Neural progenitor cell (in vitro differentiated cells): ENCODE measurements around the gene SLC25A6.

Experiments used
- EZH2 ChIP-seq: fragments of 200-600 bp; sonication (generic); IDR thresholded peaks from 2 replicates; pipeline ENCODE4 v1.6.1; 2017; ENCODE audit warnings: antibody characterized with exemption, mild to moderate bottlenecking, moderate library complexity
- EZH2phosphoT487 ChIP-seq: fragments of 200-600 bp; sonication (generic); IDR thresholded peaks from 2 replicates; pipeline ENCODE4 v1.6.1; 2017; ENCODE audit warnings: antibody characterized with exemption
- TF ChIP-seq, protein P1 (sequence below): fragments of 200-600 bp; sonication (generic); IDR thresholded peaks from 2 replicates; pipeline ENCODE4 v1.5.1; 2017; ENCODE audit warnings: antibody characterized with exemption, mild to moderate bottlenecking

DNA sequence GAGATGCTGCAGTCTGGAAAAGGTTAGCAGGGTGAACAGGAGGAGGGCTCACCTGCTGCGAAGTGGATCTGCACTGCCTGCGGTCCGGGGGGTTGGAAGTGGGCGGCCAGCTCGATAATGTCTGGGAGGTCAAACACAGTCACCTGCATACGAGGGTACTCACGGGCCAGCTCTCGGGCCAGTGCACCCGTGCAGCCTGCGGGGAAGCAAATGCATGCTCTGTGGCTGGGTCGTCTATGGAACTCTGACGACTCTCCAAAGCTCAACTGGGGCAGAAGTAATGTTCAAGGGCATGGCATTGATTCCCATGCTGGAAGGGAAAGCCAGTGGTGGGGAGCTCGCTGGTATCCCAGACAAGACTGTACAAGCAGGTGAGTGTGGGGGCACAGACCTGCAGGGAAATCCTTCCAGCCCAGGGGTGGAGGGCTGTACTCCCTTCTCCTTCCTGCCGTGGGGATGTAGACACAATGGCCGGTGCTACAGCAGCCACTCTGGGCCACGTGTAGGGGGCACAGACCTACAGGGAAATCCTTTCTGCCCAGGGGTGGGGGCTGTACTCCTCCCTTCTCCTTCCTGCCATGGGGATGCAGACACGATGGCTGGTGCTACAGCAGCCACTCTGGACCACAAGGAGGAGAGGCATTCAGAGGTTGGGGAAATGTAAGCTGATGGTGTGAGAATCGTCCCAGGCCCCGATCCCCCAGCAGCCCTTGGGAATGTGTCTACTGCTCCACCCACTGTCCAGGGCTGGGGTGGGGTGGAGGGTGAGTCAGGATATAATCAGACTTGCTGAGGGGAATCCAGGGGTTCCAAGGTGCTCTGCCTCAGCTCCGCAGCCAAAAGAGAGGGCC, 26.2 kb upstream of the SLC25A6 start:
- TF ChIP-seq, protein P1, sequence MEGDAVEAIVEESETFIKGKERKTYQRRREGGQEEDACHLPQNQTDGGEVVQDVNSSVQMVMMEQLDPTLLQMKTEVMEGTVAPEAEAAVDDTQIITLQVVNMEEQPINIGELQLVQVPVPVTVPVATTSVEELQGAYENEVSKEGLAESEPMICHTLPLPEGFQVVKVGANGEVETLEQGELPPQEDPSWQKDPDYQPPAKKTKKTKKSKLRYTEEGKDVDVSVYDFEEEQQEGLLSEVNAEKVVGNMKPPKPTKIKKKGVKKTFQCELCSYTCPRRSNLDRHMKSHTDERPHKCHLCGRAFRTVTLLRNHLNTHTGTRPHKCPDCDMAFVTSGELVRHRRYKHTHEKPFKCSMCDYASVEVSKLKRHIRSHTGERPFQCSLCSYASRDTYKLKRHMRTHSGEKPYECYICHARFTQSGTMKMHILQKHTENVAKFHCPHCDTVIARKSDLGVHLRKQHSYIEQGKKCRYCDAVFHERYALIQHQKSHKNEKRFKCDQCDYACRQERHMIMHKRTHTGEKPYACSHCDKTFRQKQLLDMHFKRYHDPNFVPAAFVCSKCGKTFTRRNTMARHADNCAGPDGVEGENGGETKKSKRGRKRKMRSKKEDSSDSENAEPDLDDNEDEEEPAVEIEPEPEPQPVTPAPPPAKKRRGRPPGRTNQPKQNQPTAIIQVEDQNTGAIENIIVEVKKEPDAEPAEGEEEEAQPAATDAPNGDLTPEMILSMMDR = no peak
- TF ChIP-seq EZH2 (no peak), EZH2phosphoT487 (no peak)
